Measurements from ENCODE around the gene FARS2.
"Not testable (repeated sequence)": the region's sequence is repeated elsewhere in the genome, so short reads cannot be mapped to it uniquely, and the experiment has no call there.

The FARS2 gene

GRCh38 chr6:5786321-5786968 lies 525.1 kb downstream of the FARS2 start:
- CTCF ChIA-PET: no interaction called here
- POLR2A ChIA-PET: no interaction called here
- no peak for DNase-seq (ENCODE audit: extremely low spot score)
- no peak for TF ChIP-seq ELF4 (IDR thresholded peaks at IDR 0.05)
- TF ChIP-seq BHLHE40 (IDR thresholded peaks at IDR 0.05; ENCODE audit: borderline replicate concordance): no peak
- TF ChIP-seq ARNT (IDR thresholded peaks at IDR 0.05): no peak
- TF ChIP-seq FOXM1 (IDR thresholded peaks at IDR 0.05; ENCODE audit: borderline replicate concordance): no peak
- no peak for TF ChIP-seq CTBP1 (IDR thresholded peaks at IDR 0.05; ENCODE audit: borderline replicate concordance)
- TF ChIP-seq HDGF (IDR thresholded peaks at IDR 0.05; ENCODE audit: borderline replicate concordance): no peak
- TF ChIP-seq FOXK2 (IDR thresholded peaks at IDR 0.05): no peak
- no peak for TF ChIP-seq SP1 (IDR thresholded peaks at IDR 0.05)
- TF ChIP-seq, protein P1, sequence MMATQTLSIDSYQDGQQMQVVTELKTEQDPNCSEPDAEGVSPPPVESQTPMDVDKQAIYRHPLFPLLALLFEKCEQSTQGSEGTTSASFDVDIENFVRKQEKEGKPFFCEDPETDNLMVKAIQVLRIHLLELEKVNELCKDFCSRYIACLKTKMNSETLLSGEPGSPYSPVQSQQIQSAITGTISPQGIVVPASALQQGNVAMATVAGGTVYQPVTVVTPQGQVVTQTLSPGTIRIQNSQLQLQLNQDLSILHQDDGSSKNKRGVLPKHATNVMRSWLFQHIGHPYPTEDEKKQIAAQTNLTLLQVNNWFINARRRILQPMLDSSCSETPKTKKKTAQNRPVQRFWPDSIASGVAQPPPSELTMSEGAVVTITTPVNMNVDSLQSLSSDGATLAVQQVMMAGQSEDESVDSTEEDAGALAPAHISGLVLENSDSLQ (IDR thresholded peaks at IDR 0.05): no peak

GRCh38 chr6:5786969-5787720 lies 525.8 kb downstream of the FARS2 start:
- DNase-seq (ENCODE audit: extremely low spot score): no peak
- ChIA-PET POLR2A (no interaction called here), CTCF (no interaction called here)
- TF ChIP-seq LEF1 (IDR thresholded peaks at IDR 0.05; ENCODE audit: borderline replicate concordance): no peak
- TF ChIP-seq ARNT (IDR thresholded peaks at IDR 0.05): no peak
- no peak for TF ChIP-seq SP1 (IDR thresholded peaks at IDR 0.05)
- TF ChIP-seq FOXA1 (IDR thresholded peaks at IDR 0.05): no peak
- TF ChIP-seq CTBP1 (IDR thresholded peaks at IDR 0.05; ENCODE audit: borderline replicate concordance): no peak
- no peak for TF ChIP-seq ZNF384 (IDR thresholded peaks at IDR 0.05)
- TF ChIP-seq, protein P1 (IDR thresholded peaks at IDR 0.05): no peak
- no peak for TF ChIP-seq HDGF (IDR thresholded peaks at IDR 0.05; ENCODE audit: borderline replicate concordance)

DNA sequence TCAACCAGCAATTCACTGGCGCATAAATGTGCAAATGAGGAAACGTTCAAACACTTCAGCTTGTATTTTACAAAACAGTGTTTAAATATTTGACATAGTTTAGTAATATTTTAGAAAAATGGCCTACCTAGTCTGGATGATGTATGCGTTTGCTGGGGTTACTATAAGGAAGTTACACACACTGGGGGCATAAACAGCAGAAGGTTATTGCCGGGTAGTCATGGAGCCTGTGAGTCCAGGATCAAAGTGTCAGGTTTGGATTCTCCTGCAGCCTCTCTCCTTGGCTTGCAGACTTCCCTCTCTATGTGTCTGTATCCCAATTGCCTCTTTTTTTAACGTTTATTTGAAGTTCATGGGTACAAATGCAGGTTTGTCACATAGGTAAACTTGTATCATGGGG lies 528.1 kb downstream of the FARS2 start:
- DNase-seq (ENCODE audit: extremely low spot score); POLR2A ChIA-PET; CTCF ChIA-PET: not testable (repeated sequence)

DNA sequence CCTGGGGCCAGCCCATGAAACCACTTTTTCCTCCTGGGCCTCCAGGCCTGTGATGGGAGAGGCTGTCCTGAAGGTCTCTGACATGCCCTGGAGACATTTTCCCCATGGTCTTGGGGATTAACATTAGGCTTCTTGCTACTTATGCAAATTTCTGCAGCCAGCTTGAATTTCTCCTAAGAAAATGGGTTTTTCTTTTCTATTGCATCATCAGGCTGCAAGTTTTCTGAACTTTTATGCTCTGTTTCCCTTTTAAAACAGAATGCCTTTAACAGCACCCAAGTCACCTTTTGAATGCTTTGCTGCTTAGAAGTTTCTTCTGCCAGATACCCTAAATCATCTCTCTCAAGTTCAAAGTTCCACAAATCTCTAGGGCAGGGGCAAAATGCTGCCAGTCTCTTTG lies 535.2 kb downstream of the FARS2 start:
- DNase-seq (ENCODE audit: extremely low spot score); CTCF ChIA-PET; POLR2A ChIA-PET: not testable (repeated sequence)

GRCh38 chr6:5806406-5806805 lies 545.1 kb downstream of the FARS2 start:
- POLR2A ChIA-PET; DNase-seq (ENCODE audit: extremely low spot score); CTCF ChIA-PET: not testable (repeated sequence)

- ChIA-PET POLR2A (no interaction called here), CTCF (no interaction called here)
- no peak for DNase-seq (ENCODE audit: extremely low spot score)
- no peak for TF ChIP-seq SUZ12 (IDR thresholded peaks at IDR 0.05)
- TF ChIP-seq HDGF (IDR thresholded peaks at IDR 0.05; ENCODE audit: borderline replicate concordance): no peak
- no peak for TF ChIP-seq FOXA1 (IDR thresholded peaks at IDR 0.05)
- no peak for TF ChIP-seq FOXM1 (IDR thresholded peaks at IDR 0.05; ENCODE audit: borderline replicate concordance)
- no peak for TF ChIP-seq ZNF384 (IDR thresholded peaks at IDR 0.05)
- no peak for TF ChIP-seq ARNT (IDR thresholded peaks at IDR 0.05)
- TF ChIP-seq LEF1 (IDR thresholded peaks at IDR 0.05; ENCODE audit: borderline replicate concordance): no peak
- TF ChIP-seq TARDBP (IDR thresholded peaks at IDR 0.05): no peak
- TF ChIP-seq, protein P1 (IDR thresholded peaks at IDR 0.05): no peak
- no peak for TF ChIP-seq NFRKB (IDR thresholded peaks at IDR 0.05)
- TF ChIP-seq L3MBTL2 (conservative IDR thresholded peaks at IDR 0.05): no peak
These were observed 548.1 kb downstream of the FARS2 start for GRCh38 chr6:5809450-5809849.

- ChIA-PET POLR2A (no interaction called here), CTCF (no interaction called here)
- no peak for DNase-seq (ENCODE audit: extremely low spot score)
- no peak for TF ChIP-seq ZNF384 (IDR thresholded peaks at IDR 0.05)
These were observed 550.7 kb downstream of the FARS2 start for GRCh38 chr6:5811997-5812396.

- no peak for DNase-seq (ENCODE audit: extremely low spot score)
- POLR2A ChIA-PET: no interaction called here
- TF ChIP-seq LEF1 (IDR thresholded peaks at IDR 0.05; ENCODE audit: borderline replicate concordance): no peak
These were observed 552.3 kb downstream of the FARS2 start for GRCh38 chr6:5813625-5814027.

More at GRCh38 chr6:5813625-5814027, 552.3 kb downstream of the FARS2 start:
- CTCF ChIA-PET: interaction anchor here (0.7 kb wide), 1 partner anchor 19 kb away, joined by 3 read pairs; no protein-coding TSS in a partner anchor
